ENCODE data around the gene XAGE3.
"Not testable (repeated sequence)": the region's sequence is repeated elsewhere in the genome, so short reads cannot be mapped to it uniquely, and the experiment has no call there.

GRCh38 chrX:52896438-52896837, 28.6 kb upstream of the XAGE3 start:
- TF ChIP-seq CTCF, POLR2AphosphoS5 (IDR thresholded peaks at IDR 0.05): not testable (repeated sequence)
